Gastroesophageal sphincter (tissue), 3 donors: ENCODE data around the gene IQCN.

ENCODE experiments used
- CTCF ChIP-seq, 4 experiments: fragments of 200-600 bp in 2 of 4; fragments of 450-650 bp in 2 of 4; sonication (generic) in 1 of 4; IDR thresholded peaks; one replicate each; pipeline ENCODE4 v1.5.1; 2017 to 2019; ENCODE audit warnings: antibody characterized with exemption in 4 of 4, mild to moderate bottlenecking in 2 of 4, moderate library complexity in 2 of 4
- EP300 ChIP-seq: sonication (generic); formaldehyde crosslinking; IDR thresholded peaks from one replicate; pipeline ENCODE4 v1.6.1; 2017; ENCODE audit warnings: antibody characterized with exemption, mild to moderate bottlenecking
- POLR2A ChIP-seq, 2 donors: fragments of 450-650 bp; IDR thresholded peaks; one replicate each; pipeline ENCODE4 v1.6.1; 2017; ENCODE audit warnings: antibody characterized with exemption in 2 of 2, mild to moderate bottlenecking in 2 of 2, moderate library complexity in 1 of 2
- POLR2AphosphoS5 ChIP-seq: sonication (generic); formaldehyde crosslinking; IDR thresholded peaks from one replicate; pipeline ENCODE4 v1.6.1; 2017; ENCODE audit warnings: antibody characterized with exemption

DNA sequence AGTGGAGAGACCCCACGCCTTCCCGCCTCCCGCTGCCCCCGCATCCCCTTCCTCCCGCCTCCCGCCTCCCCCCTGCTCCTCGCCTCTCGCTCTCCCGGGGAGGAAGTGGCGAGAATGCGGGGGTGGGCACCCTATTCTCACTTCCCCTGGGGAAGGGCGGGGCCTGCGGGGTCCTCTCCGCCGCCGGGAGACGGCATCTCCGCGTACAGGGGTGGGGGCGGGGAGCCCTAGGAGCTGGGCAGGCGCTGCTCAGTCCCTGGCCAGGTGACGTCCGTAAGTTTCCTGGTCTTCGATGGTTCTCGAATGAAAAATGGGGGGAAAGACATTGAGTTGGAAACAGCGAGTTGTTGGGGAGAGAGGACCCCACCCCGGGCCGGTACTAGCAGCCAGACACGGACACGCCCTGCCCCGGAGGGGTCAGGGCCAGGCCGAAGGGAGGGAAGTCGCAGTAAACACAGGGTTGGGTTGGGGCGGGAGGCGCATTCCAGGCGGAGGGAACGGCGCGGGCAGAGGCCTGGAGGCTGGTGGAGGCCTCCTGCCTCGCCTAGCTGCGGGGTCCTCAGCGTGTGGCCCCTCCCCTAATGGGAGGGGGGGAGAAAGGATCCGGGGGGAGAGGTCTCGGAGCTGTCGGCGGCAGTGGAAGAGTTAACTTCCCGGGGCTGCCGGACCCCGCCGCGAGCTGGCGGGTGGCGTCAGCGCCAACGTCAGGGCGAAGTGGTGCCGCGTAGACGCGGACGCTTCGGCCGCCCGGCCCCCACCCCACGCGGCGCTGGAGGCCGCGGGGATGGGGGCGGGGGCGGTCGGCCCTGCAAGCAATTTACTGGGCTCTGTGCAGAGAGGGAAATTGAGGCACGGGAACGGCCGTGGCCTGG is 17.6 kb upstream of the IQCN start:
- peak in 1 of 4 experiments; percentile 15 for TF ChIP-seq CTCF (IDR thresholded peaks at IDR 0.05)
- TF ChIP-seq POLR2A (IDR thresholded peaks at IDR 0.05), result peak; percentile 64 to 75
- peak; percentile 89 for TF ChIP-seq POLR2AphosphoS5
- TF ChIP-seq EP300, result no peak
